Measurements from ENCODE around the gene CCBE1.

Gene CCBE1

DNA sequence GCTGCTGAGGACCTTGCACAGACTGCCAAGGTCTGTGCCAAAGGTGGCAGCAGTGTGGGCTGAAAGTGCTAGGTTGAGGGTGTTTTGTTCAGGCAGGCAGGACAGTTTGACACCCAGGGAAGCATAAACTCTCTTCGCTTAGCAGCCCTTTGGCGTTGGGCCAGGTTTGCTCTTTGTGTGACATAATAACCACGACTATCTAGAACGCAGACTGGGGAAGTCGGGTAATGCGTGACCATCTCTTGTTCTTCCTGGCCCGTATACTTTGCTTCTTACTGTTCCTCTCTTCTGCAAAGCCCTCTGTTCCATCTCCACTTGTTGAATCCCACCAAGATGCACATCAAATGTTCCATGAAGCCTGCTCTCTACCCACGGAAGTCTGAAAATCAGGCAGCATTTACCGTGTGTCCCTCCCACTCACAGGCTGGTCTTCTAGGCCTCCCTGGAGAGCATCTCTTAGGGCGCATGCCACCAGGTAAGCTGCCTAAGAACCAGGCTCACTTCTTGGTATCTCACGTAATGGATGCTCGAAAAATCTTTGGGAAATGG is 241.4 kb downstream of the CCBE1 start:
- no peak for DNase-seq (ENCODE audit: low read depth, low spot score)

GRCh38 chr18:59454909-59455727 is 242.1 kb downstream of the CCBE1 start:
- no peak for DNase-seq (ENCODE audit: low read depth, low spot score)

DNA sequence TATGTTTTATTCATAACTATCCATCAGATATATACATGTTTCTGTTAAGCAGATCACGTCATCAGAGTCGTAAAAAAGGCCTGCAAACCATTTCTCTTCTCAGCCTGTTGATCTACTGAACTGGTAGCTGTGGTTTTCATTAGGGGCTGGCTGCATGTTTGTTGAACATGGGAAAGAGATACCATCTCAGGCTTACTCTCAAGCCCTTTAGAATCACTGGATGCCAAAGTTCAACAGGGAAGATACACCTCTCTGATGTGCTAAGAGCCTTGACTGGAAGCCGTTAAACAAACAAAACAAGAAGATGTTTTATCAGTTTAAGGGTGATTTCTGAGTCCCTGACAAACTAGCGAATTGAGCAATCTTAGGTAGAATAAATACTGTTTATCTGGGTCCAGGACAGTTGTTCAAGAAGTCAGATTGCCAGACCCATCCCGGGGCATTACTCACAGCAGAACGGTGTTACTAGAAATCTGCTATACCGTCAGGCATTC is 243.7 kb downstream of the CCBE1 start:
- DNase-seq (ENCODE audit: low read depth, low spot score), result no peak

- no peak for DNase-seq (ENCODE audit: low read depth, low spot score)
Measured at GRCh38 chr18:59451963-59452362, 245.3 kb downstream of the CCBE1 start.

DNA sequence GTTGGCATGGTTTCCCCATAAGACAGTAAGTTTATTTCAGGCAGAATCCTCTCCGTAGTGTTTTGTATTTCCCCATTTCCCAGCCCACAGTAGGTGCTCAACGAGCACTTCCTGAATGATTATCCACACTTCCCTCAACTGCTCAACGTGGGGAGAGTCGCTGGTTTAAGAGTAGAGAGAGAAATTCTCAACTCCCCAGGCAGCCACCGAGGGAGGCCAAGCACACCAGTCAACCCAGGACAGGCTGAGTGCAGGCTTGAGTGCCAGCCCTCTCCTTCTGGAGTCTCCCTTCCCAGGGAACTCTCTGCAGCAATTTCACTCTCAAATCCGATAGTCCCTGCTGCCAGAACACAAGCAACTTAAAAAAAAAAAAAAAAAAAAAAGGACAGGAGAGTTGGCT is 246.2 kb downstream of the CCBE1 start:
- DNase-seq (ENCODE audit: low read depth, low spot score), result no peak

DNA sequence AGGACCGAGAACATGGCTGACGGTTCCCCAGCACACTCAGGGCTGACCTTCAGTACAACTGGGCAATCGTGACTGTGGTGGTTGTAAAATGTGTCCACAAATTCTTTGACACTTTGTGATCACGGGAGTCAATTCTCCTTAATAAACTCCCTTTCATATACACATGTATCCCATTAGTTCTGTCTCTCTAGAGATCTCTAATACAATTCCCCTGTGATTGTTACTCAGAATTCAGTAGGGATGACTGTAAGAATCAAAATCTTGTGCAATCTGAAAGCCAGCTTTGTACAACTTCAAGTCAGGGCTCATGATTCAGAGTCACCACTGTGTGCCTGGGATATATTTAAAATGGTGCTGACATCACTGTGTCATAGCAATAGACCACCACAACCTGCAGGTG is 248.7 kb downstream of the CCBE1 start:
- no peak for DNase-seq (ENCODE audit: low read depth, low spot score)

DNA sequence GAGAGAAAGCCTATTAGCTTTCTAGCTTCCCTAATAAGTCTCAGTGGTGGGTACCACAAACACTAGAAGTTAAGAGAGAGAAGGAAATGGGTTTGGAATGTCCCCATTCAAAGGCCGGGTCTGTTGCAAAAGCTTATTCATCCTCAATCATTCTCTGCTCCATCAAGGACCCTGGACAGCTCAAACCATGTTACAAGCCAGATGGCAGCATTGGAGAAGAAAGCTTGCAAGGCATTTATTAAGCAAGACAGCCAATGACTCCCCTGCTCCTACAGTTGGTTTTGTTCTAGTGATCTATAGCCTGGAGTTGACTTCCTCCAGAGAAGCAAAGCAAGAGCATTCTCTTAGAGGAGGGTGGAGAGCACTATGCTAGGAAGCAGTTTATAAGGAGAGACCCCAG is 251.2 kb downstream of the CCBE1 start:
- no peak for DNase-seq (ENCODE audit: low read depth, low spot score)

GRCh38 chr18:59437851-59438569 is 259.2 kb downstream of the CCBE1 start:
- no peak for DNase-seq (ENCODE audit: low read depth, low spot score)

GRCh38 chr18:59432803-59433597 is 264.2 kb downstream of the CCBE1 start:
- DNase-seq (ENCODE audit: low read depth, low spot score), result no peak

- no peak for DNase-seq (ENCODE audit: low read depth, low spot score)
Measured at GRCh38 chr18:59431131-59431530, 266.1 kb downstream of the CCBE1 start.

GRCh38 chr18:59429608-59430007 is 267.6 kb downstream of the CCBE1 start:
- no peak for DNase-seq (ENCODE audit: low read depth, low spot score)

- no peak for DNase-seq (ENCODE audit: low read depth, low spot score)
Measured at GRCh38 chr18:59428018-59428417, 269.2 kb downstream of the CCBE1 start.

GRCh38 chr18:59426855-59427254 is 270.4 kb downstream of the CCBE1 start:
- no peak for DNase-seq (ENCODE audit: low read depth, low spot score)

DNA sequence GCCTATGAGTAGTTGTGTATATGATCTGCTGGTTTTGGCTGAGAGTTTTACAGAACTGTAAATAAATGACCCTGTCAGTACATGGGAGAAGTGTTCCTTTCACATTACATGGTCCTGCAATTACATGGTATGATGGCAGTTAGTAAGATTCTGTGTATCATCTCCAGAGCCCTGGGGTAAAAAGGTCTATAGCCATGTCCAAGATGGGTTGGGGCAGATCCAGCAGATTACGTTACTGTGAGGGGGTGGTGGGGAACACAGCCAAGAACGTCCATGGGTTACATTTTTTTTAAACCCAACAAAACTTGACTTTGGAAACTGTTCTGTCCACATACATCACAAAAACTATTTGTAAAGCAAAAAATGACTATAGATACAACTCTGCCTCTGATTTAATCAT is 274.0 kb downstream of the CCBE1 start:
- DNase-seq (ENCODE audit: low read depth, low spot score), result no peak

DNA sequence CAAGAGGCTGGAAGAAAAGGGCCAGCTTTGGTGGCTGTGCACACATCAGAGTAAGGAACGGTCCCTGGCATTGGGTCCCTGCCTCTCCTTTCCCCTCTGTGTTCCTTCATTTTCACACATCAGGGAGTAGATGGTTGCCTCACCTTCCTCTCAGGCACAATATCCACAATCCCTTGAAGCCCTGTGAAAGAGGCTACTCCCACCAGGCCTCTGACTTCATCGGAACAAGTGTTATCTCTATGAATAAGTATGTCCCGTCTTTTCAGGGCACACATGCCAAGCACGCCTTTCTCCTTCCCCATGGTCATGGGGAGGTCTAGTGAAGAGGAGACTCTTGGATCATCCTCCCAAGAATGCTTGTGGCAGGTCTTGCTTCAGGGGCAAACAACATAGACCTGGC is 277.0 kb downstream of the CCBE1 start:
- DNase-seq (ENCODE audit: low read depth, low spot score), result no peak

- DNase-seq (ENCODE audit: low read depth, low spot score), result no peak
Measured at GRCh38 chr18:59419386-59419785, 277.8 kb downstream of the CCBE1 start.

GRCh38 chr18:59416818-59417217 is 280.4 kb downstream of the CCBE1 start:
- DNase-seq (ENCODE audit: low read depth, low spot score), result no peak

GRCh38 chr18:59414111-59414653 is 283.0 kb downstream of the CCBE1 start:
- DNase-seq (ENCODE audit: low read depth, low spot score), result no peak

DNA sequence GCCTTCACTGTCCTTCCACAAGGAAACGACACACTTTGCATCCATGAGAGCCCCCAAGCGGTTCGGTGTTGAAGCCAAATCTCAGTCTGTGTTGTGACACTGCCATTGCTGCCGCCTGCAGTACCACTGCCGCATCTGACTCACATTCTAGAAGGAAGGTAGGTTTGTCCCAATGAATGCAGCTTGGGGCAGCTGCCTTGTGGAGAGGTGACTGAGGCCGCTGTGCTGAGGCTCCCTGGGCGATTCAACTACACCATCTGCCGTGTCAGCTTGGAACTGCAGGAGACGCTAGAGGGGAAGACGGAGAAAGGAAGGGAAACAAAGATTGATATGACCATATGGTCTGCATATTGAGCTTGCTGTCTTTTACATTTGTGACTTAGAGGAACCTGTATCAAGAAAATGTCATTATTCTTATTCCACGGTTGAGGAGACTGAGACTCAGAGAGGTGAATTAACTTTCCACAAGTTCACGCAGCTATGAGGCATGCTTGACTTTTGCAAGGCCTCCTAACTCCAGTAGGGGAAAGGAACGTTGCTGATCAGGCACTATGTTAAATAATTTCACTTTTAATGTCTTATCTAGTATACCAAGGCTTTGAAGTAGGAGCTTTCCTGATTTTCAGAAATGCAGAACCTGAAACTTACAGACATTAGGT is 294.7 kb downstream of the CCBE1 start:
- peak; percentile 40 for DNase-seq (ENCODE audit: low read depth, low spot score)

DNA sequence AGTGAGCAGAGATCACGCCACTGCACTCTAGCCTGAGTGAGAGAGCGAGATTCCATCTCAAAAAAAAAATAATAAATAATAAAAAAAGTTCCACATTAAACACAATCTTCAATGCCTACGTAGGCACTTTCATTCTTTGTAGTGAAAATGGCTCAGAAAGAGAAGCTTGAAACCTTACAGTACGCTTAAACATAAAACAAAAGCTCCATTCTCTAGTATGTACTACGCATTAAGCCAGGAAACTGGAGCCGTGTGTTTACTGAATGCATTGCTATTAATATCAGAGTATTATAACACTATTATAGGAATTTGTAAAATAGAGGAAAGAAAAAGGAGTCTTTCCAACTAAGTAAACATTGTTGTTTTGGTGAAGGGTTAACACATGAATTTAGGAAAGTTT is 296.8 kb downstream of the CCBE1 start:
- no peak for DNase-seq (ENCODE audit: low read depth, low spot score)

Data from activated naive CD8-positive, alpha-beta T cell treated with anti-CD3 and anti-CD28 coated beads, Interleukin-2, amount 50 U/mL, for 16 hours (primary cell).